SK-N-SH treated with all-trans-retinoic acid at 6 μM for 48 hours (cell line): Measurements from ENCODE around the gene SIRPB2.

ENCODE experiments used
- ATAC-seq: fragments of 200-7000 bp; cut with Tn5 transposase; 3 replicates; pipeline ENCODE4 v1.9.1; 2020; ENCODE audit warnings: mild to moderate bottlenecking, moderate library complexity
- BACH2 ChIP-seq: fragments of 250-450 bp; sonication (Bioruptor Pico); IDR thresholded peaks from 2 replicates; pipeline ENCODE4 v1.9.0; 2021; ENCODE audit warnings: mild to moderate bottlenecking, borderline replicate concordance
- CSRNP3 ChIP-seq: fragments of 250-450 bp; sonication (Bioruptor Pico); IDR thresholded peaks from 2 replicates; pipeline ENCODE4 v1.5.1; 2021; ENCODE audit warnings: mild to moderate bottlenecking, moderate library complexity
- ISL1 ChIP-seq: fragments of 250-450 bp; sonication (Bioruptor Pico); IDR thresholded peaks from 2 replicates; pipeline ENCODE4 v2.1.2; 2022; ENCODE audit warnings: mild to moderate bottlenecking, moderate library complexity
- OSR1 ChIP-seq: fragments of 250-450 bp; sonication (Bioruptor Pico); IDR thresholded peaks from 2 replicates; pipeline ENCODE4 v1.8.0; 2022; ENCODE audit warnings: moderate library complexity, mild to moderate bottlenecking, inconsistent platforms
- PATZ1 ChIP-seq: fragments of 250-450 bp; sonication (Bioruptor Pico); IDR thresholded peaks from 2 replicates; pipeline ENCODE4 v1.8.0; 2020; ENCODE audit warnings: mild to moderate bottlenecking, moderate library complexity, borderline replicate concordance
- POU6F1 ChIP-seq: fragments of 250-450 bp; sonication (Bioruptor Pico); IDR thresholded peaks from 2 replicates; pipeline ENCODE4 v1.8.0; 2021; ENCODE audit warnings: low read depth, mild to moderate bottlenecking, moderate library complexity, borderline replicate concordance
- RARB ChIP-seq: fragments of 250-450 bp; sonication (Bioruptor Pico); IDR thresholded peaks from 2 replicates; pipeline ENCODE4 v1.8.0; 2021; ENCODE audit warnings: mild to moderate bottlenecking, moderate library complexity
- SNAI2 ChIP-seq: fragments of 250-450 bp; sonication (Bioruptor Pico); IDR thresholded peaks from 2 replicates; pipeline ENCODE4 v1.5.0; 2020; ENCODE audit warnings: mild to moderate bottlenecking, moderate library complexity
- TOX ChIP-seq: fragments of 250-450 bp; sonication (Bioruptor Pico); IDR thresholded peaks from 2 replicates; pipeline ENCODE4 v1.8.0; 2021; ENCODE audit warnings: mild to moderate bottlenecking, moderate library complexity, borderline replicate concordance
- TSHZ2 ChIP-seq: fragments of 250-450 bp; sonication (Bioruptor Pico); IDR thresholded peaks from 2 replicates; pipeline ENCODE4 v1.5.0; 2020; ENCODE audit warnings: mild to moderate bottlenecking, moderate library complexity
- ZC3H10 ChIP-seq: fragments of 250-450 bp; sonication (Bioruptor Pico); IDR thresholded peaks from 2 replicates; pipeline ENCODE4 v1.5.1; 2021; ENCODE audit warnings: mild to moderate bottlenecking, moderate library complexity
- ZFP3 ChIP-seq: fragments of 250-450 bp; sonication (Bioruptor Pico); IDR thresholded peaks from 2 replicates; pipeline ENCODE4 v1.5.0; 2020; ENCODE audit warnings: mild to moderate bottlenecking, moderate library complexity
- ZFP30 ChIP-seq: fragments of 450-650 bp; formaldehyde crosslinking; IDR thresholded peaks from 2 replicates; pipeline ENCODE4 v1.5.0; 2022; ENCODE audit warnings: mild to moderate bottlenecking, moderate library complexity
- ZNF565 ChIP-seq: fragments of 450-650 bp; formaldehyde crosslinking; conservative IDR thresholded peaks from 2 replicates; pipeline ENCODE4 v1.5.0; 2020; ENCODE audit warnings: low read depth, mild to moderate bottlenecking, moderate library complexity
- ZNF70 ChIP-seq: fragments of 450-650 bp; formaldehyde crosslinking; IDR thresholded peaks from 2 replicates; pipeline ENCODE4 v1.5.0; 2020; ENCODE audit warnings: mild to moderate bottlenecking, moderate library complexity
- ZNF8 ChIP-seq: fragments of 450-650 bp; formaldehyde crosslinking; IDR thresholded peaks from 2 replicates; pipeline ENCODE4 v1.5.0; 2020; ENCODE audit warnings: mild to moderate bottlenecking, moderate library complexity

The SIRPB2 gene

GRCh38 chr20:1479831-1480595 is 11.2 kb downstream of the SIRPB2 start:
- no peak for ATAC-seq

GRCh38 chr20:1478566-1478965 is 12.7 kb downstream of the SIRPB2 start:
- peak; percentile 57; the same call in 2 of the 3 replicates for ATAC-seq
- TF ChIP-seq ZFP3 (CRISPR knock-in tag): no peak

More at GRCh38 chr20:1479831-1480595, 11.2 kb downstream of the SIRPB2 start:
- TF ChIP-seq ZNF565 (CRISPR knock-in tag) (no peak), CSRNP3 (no peak), POU6F1 (no peak), BACH2 (CRISPR knock-in tag) (no peak), TOX (no peak), ZNF8 (CRISPR knock-in tag) (no peak), ZC3H10 (CRISPR knock-in tag) (no peak)
- TF ChIP-seq, all 23 proteins: peak for 0

- no peak for ATAC-seq
- TF ChIP-seq ZFP3 (CRISPR knock-in tag) (peak; percentile 93), ZFP30 (no peak)
Observed at GRCh38 chr20:1477896-1478490, 13.2 kb downstream of the SIRPB2 start.

- ATAC-seq: no peak
Observed at GRCh38 chr20:1474817-1475603, 16.2 kb downstream of the SIRPB2 start.

More at GRCh38 chr20:1474817-1475603, 16.2 kb downstream of the SIRPB2 start:
- TF ChIP-seq BACH2 (CRISPR knock-in tag): no peak
- no peak for TF ChIP-seq RARB (CRISPR knock-in tag)
- no peak for TF ChIP-seq SNAI2
- no peak for TF ChIP-seq TSHZ2 (CRISPR knock-in tag)
- TF ChIP-seq OSR1: no peak
- TF ChIP-seq PATZ1 (CRISPR knock-in tag): no peak
- TF ChIP-seq ZNF70: no peak
- no peak for TF ChIP-seq ISL1 (CRISPR knock-in tag)
- TF ChIP-seq, all 23 proteins: peak for 0
